DMS153 (cell line): ENCODE results near the gene ZACN.

ENCODE experiments used
- DNase-seq: peaks from one replicate; lab custom pipeline; 2025; lab: John Stamatoyannopoulos, UW

The ZACN gene

GRCh38 chr17:76081295-76082210 is 2.6 kb downstream of the ZACN start:
- DNase-seq = no peak

GRCh38 chr17:76082326-76083251 is 3.6 kb downstream of the ZACN start:
- DNase-seq = no peak

DNA sequence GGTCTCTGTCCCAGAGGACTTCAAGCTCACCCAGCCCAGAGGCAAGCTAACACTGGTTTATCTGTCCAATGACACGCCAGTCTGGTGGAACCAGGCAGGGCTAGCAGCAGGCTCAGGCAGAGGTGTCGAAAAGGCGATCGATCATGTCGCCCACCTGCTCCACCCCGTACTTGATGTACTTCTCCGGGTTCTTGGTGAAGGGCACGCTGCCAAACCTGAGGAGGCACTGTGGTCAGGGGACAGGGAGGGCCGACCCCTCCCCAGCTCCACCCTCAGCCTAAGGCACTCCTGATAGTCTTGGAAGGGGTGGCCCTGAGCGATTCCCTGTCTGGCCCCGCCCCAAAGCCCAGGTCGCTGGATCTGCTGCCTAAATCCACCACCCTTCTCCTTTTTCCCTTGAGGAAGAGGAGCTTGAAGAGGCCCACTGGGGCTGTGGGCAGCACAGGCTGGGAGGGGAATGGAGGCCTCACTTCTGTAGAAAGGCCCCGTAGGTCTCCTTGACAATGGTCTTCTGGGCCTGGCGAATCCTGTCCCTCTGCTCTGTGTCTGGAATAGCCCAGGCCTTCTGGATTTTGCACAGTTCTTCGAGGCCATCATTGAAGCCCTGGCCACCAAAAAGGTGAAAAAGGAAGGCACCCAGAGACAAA is 4.7 kb downstream of the ZACN start:
- DNase-seq = no peak

DNA sequence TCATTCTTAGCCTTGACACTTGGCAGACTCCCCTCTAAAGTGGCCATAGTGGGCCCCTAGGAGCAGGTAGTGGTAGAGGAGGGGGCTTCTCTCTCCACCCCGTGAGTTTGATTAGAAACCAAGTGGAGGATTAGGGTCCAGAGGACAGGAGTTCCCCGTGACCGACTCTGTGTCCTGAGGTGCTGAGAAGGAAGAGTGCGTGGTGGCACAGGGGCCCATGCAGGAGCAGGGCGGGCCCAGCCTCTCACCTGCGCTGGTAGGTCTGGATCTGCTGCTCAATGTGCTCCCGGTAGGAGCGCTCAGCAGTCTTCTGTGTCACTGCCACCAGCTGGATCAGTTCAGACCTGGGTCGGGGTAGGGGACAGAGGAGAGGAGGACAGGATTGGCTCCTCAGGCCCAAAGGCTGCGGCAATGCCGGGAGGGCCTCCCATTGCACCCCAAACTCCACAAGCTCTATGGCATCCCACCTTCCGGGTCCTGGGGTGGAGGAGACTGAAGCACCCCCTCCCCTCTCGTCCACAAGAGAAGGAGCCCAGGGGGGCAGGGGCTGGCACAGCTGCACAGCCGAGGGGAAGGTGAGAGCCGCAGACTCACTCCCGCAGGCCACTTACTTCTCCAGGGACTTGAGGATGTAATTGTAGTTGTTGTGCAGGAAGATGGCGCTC is 6.2 kb downstream of the ZACN start:
- DNase-seq = no peak

DNA sequence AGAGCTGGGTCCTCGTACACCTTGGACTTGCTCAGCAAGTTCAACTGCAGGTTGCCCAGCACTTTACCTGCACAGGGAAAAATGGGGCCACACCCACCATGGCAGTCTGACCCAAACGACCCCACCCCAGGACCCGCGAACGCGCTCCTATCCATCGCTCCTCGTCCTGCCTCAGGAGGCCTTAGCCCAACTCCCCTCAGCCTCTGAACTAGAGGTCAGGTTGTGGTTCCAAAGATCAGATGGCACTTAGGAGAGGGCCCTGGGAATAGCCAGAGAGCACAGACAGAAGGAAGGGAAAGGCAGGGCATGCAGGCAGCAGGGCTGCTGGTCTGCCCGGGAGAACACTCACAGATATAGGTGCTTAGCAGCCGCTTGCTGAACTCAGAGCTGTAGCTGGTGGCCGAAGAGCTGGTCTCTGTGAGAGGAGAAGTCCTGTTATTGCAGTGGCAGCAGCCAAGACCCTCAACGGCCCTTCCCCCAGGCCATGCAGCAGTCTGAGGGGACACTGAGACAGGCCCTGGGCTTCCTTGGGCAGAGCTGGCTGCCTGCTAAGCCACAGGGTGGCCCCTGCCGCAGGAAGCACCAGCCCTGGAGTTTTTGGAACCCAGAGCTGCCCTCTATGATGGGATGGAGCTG is 6.9 kb downstream of the ZACN start:
- DNase-seq = no peak

DNA sequence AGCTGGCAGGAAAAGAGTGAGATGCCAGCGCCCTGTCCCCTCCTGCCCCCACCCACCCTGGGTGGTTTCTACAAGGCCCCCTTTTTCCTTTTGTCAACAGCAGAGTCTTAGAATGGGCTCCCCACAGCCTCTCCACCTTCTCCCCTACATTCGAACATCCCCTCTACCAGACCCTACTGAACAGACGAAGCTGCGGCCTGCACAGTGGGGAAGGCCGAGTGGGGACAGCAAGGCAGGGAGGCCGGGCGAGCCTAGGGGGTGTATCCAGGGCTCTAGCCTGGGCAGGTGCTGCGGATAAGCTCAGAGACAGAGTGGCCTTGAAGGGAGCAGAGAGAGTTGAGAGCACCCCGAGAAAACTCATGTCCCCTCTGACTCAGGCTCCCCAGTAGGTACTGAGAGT is 7.4 kb downstream of the ZACN start:
- DNase-seq = no peak

DNA sequence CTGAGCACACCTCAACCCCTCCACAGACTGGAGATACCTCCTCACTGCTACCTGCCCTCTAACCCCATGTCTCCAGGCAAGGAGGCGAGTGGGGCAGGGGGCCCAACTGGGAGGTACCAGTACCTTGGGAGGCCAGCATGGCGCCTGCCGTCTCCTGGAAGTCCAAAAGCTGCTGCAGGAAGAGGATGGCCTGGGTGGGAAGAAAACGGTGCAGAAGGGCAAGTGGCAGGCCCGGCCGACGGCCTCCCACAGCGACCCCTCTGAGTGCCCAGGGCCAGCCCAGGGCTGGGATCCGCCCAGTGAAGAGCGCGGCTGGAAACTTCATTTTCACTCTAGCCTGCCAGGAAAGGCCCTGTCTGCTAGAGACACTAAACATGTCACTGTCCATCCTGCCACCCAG is 8.5 kb downstream of the ZACN start:
- no peak for DNase-seq

- no peak for DNase-seq
Observed at GRCh38 chr17:76088041-76088867, 9.3 kb downstream of the ZACN start.

DNA sequence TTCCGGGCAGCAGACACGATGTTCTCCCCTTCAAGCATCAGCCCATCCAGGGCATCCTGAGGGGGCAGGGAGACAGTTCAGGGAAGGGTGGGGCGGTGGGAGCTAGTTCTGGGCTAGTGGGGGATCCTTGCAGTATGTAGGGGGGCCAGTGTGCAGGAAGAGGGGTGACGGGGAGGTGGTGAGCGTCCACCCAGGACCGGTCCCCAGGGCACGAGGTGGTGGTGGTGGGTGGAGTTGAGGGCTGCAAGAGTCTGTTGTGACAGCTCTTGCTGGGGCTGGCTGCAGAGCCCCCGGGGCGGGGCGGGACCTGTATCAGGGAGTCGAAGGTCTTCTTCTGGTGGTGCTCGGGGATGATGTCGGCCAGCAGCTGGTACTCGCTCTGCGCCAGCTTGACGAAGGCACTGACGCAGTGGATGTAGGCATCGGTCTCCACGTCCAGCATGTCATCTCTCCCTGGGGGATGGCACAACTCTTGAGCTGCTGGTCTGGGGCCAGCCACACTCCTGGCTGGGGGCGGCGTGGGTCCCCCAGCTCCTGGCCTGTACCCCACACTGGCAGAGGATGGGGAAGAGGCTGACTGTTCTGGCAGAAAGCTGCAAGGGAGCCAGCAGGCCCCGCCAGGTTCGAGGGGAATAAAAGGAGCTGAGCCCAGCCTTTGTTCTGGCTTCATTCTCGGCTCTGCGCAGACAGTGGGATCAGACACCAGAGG is 10.0 kb downstream of the ZACN start:
- no peak for DNase-seq

DNA sequence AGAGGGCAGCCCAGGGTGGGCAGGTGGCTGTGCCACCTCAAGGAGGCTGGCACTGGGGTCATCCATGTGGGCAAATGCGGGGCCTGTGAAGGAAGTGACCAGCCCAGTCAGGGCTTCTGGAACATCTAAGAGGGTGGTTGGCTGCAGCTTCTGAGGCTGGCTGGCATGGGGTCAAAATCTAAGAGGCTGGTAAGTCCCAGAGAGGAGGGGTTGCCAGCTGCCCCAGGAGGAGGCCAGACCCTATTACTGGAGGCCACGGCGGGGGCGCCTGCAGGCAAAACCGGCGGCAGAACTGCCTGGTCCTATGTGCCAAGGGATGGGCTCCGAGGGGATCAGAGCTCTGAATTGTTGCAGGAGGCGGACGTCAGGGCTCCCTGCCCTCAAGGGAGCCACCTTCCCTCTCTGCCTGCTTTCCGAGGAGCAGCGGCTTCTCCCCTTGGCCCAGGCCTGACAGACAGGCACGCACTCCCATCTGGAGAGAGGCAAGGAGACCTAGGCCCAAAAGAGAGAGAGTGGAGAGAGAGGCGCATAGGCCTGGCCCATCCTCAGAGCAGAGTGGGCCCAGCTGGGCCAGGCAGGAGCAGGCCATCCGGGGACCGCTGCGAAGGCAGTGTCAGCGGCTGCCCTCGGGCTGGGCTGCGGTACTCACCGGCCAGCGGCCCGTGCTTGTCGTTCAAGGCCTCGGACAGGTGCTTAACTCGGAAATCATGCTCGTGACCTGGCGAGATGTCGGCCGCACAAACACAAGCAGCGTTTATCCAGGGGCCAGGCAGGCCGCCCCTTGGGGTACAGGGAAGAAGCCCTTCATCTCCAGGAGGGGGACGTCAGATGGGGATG is 10.9 kb downstream of the ZACN start:
- DNase-seq = no peak

DNA sequence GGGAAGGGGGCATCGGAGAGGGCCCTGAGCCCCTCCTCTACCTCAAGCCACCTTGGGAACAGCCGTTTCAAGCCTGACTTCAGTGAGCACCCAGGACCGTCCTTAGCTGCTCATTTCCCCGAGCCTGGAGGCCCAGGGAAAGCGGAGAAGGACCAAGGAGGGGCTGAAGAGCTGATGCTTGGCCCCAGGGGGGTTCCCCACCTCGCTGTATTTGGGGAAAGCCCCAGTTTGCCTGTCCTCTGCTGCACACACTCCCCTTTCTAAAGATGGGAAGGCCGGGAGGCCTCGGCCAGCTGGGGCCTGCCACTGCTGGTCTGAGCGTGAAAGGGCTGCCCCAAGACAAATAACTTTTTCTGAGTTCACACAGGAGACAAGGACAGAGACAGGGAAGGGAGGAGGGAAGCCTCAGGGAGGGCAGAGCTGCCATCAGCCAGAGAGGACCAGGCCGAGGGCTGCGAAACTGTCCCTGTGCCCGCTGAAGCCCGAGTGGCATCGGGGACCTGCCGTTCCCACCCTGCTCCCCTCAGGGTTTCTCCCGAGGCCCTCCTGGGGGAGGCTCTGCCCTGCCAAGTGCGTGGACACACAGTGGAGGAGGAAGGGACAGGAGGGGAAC is 11.6 kb downstream of the ZACN start:
- DNase-seq = no peak

GRCh38 chr17:76091526-76092286 is 12.7 kb downstream of the ZACN start:
- DNase-seq = no peak

- no peak for DNase-seq
Observed at GRCh38 chr17:76092526-76093413, 13.8 kb downstream of the ZACN start.

- no peak for DNase-seq
Observed at GRCh38 chr17:76094046-76094445, 15.1 kb downstream of the ZACN start.

DNA sequence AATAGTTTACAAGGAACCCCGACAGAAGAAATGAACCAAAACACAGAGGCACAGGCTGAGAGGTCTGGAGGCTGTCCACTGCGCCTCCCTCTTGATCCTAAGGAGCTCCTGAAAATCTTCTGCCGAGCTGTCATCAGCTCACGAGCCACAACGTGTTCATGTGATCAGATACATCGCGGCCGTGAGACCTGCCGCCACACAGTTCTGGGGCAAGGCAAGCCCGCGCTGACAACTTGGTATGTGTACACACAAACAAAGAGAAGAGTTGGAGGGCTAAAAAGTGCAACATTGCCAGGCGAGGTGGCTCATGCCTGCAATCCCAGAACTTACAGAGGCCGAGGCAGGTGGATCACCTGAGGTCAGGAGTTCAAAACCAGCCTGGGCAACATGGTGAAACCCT is 17.0 kb downstream of the ZACN start:
- DNase-seq = no peak

DNA sequence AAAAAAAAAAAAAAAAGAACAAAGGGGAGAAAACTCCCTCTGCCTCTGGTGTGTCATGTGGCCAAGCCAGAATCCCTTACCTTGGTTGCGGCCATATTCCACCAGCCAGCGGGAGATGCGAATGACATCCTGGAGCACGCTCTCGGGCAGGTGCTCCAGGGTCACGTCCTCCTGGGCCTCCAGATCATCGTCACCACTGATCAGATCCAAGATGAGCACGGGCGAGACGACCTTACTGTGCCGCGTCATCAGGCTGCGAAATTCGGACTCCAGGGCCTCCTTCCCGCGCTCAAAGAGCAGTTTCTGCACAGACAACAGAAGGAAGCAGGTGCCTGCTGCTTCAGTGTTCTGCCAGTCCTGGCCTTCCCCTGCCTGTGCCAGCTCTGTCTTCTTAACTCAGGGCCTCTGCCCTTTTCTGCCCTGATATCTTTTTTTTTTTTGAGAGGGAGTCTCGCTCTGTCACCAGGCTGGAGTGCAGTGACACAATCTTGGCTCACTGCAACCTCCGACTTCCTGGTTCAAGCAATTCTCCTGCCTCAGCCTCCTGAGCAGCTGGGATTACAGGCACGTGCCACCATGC is 18.8 kb downstream of the ZACN start:
- no peak for DNase-seq
